H9 (cell line): ENCODE results near the gene NRXN3. TPM values are rescaled to one million over a fixed set of nuclear protein-coding genes. Genes with fewer than 3 reads are reported as not detected.

Experiments
- DNase-seq: peaks from one replicate; pipeline ENCODE4 v3.0.0-alpha.2; 2017
- H2AFZ ChIP-seq: one replicate; pipeline ENCODE4 v1.6.1; 2013; ENCODE audit warnings: mild to moderate bottlenecking, low read length, control low read depth, moderate library complexity
- H2AK5ac ChIP-seq: 2 replicates; pipeline ENCODE4 v1.6.1; 2013; ENCODE audit warnings: low read length, control low read depth, mixed read lengths; ENCODE audit not compliant: insufficient read length
- H2BK120ac ChIP-seq: one replicate; pipeline ENCODE4 v1.6.1; 2013; ENCODE audit warnings: low read depth, mild to moderate bottlenecking, low read length, control low read depth, inconsistent platforms; ENCODE audit not compliant: poor library complexity, severe bottlenecking
- H2BK12ac ChIP-seq: 2 replicates; pipeline ENCODE4 v1.6.1; 2013; ENCODE audit warnings: low read length, control low read depth, mixed read lengths, low read depth; ENCODE audit not compliant: insufficient read length
- H2BK15ac ChIP-seq: 2 replicates; pipeline ENCODE4 v1.6.1; 2013; ENCODE audit warnings: low read depth, low read length, control low read depth
- H2BK20ac ChIP-seq: one replicate; pipeline ENCODE4 v1.6.1; 2013; ENCODE audit warnings: low read depth, mild to moderate bottlenecking, low read length, control low read depth, inconsistent platforms; ENCODE audit not compliant: poor library complexity, severe bottlenecking
- H2BK5ac ChIP-seq: 2 replicates; pipeline ENCODE4 v1.6.1; 2013; ENCODE audit warnings: low read length, control low read depth, mixed read lengths; ENCODE audit not compliant: insufficient read length
- H3K14ac ChIP-seq: 2 replicates; pipeline ENCODE4 v1.6.1; 2013; ENCODE audit warnings: low read length, control low read depth; ENCODE audit not compliant: insufficient read depth
- H3K18ac ChIP-seq: 2 replicates; pipeline ENCODE4 v1.6.1; 2013; ENCODE audit warnings: low read depth, mild to moderate bottlenecking, mixed read lengths, low read length, control low read depth; ENCODE audit not compliant: insufficient read length
- H3K23ac ChIP-seq: 2 replicates; pipeline ENCODE4 v1.6.1; 2013; ENCODE audit warnings: low read length, control low read depth, mixed read lengths, low read depth; ENCODE audit not compliant: insufficient read length
- H3K23me2 ChIP-seq: 2 replicates; pipeline ENCODE4 v1.6.1; 2013; ENCODE audit warnings: low read depth, mild to moderate bottlenecking, mixed read lengths, low read length, control low read depth; ENCODE audit not compliant: insufficient read length, poor library complexity, severe bottlenecking
- H3K27ac ChIP-seq: 2 replicates; pipeline ENCODE4 v1.5.1; 2013; ENCODE audit warnings: low read length, control low read depth, mixed read lengths, low read depth; ENCODE audit not compliant: insufficient read length
- H3K27me3 ChIP-seq: 2 replicates; pipeline ENCODE4 v1.6.1; 2013; ENCODE audit warnings: low read length, control low read depth, inconsistent platforms; ENCODE audit not compliant: insufficient read depth
- H3K4ac ChIP-seq: 2 replicates; pipeline ENCODE4 v1.6.1; 2013; ENCODE audit warnings: low read depth, mild to moderate bottlenecking, control low read depth, inconsistent platforms, low read length, moderate library complexity
- H3K4me1 ChIP-seq: 2 replicates; pipeline ENCODE4 v1.6.1; 2013; ENCODE audit warnings: low read length, control low read depth, inconsistent platforms; ENCODE audit not compliant: insufficient read depth
- H3K4me2 ChIP-seq: 2 replicates; pipeline ENCODE4 v1.6.1; 2013; ENCODE audit warnings: low read length, control low read depth, mixed read lengths; ENCODE audit not compliant: insufficient read length, insufficient read depth
- H3K56ac ChIP-seq: 2 replicates; pipeline ENCODE4 v1.6.1; 2013; ENCODE audit warnings: low read depth, mild to moderate bottlenecking, mixed read lengths, low read length, control low read depth; ENCODE audit not compliant: insufficient read length
- H3K79me1 ChIP-seq: 2 replicates; pipeline ENCODE4 v1.6.1; 2013; ENCODE audit warnings: low read depth, mild to moderate bottlenecking, moderate library complexity, low read length, control low read depth, inconsistent platforms; ENCODE audit not compliant: insufficient read depth, poor library complexity, severe bottlenecking
- H3K79me2 ChIP-seq: 2 replicates; pipeline ENCODE4 v1.6.1; 2013; ENCODE audit warnings: low read length, control low read depth, inconsistent platforms; ENCODE audit not compliant: insufficient read depth
- H3K9ac ChIP-seq: 2 replicates; pipeline ENCODE4 v1.6.1; 2013; ENCODE audit warnings: low read length, control low read depth, mixed read lengths; ENCODE audit not compliant: insufficient read length; ENCODE audit errors: extremely low read depth
- H3K9me3 ChIP-seq: one replicate; pipeline ENCODE4 v1.6.1; 2013; ENCODE audit warnings: low read depth, low read length, inconsistent platforms; ENCODE audit not compliant: control insufficient read depth
- H3T11ph ChIP-seq: one replicate; pipeline ENCODE4 v1.6.1; 2013; ENCODE audit warnings: mild to moderate bottlenecking, low read length, control low read depth, inconsistent platforms
- H4K20me1 ChIP-seq: one replicate; pipeline ENCODE4 v1.6.1; 2013; ENCODE audit not compliant: control insufficient read depth, insufficient read length, insufficient read depth
- H4K5ac ChIP-seq: 2 replicates; pipeline ENCODE4 v1.6.1; 2013; ENCODE audit warnings: low read depth, mild to moderate bottlenecking, mixed read lengths, low read length, control low read depth; ENCODE audit not compliant: insufficient read length
- H4K8ac ChIP-seq: replicated peaks from 2 replicates; pipeline ENCODE4 v1.6.1; 2013; ENCODE audit warnings: low read length, control low read depth, mixed read lengths, low read depth; ENCODE audit not compliant: insufficient read length
- H4K91ac ChIP-seq: 2 replicates; pipeline ENCODE4 v1.6.1; 2013; ENCODE audit warnings: low read depth, mild to moderate bottlenecking, moderate library complexity, mixed read lengths, low read length, control low read depth; ENCODE audit not compliant: insufficient read length
- H3K27ac Mint-ChIP-seq, 3 experiments: 2 replicates in 2 of 3; 3 replicates in 1 of 3; pipeline ENCODE4 v1.8.0; 2020 to 2021; ENCODE audit warnings: mixed read lengths in 3 of 3, mild to moderate bottlenecking in 1 of 3, moderate library complexity in 1 of 3
- H3K27me3 Mint-ChIP-seq: 2 replicates; pipeline ENCODE4 v1.8.0; 2021; ENCODE audit warnings: low read depth, mild to moderate bottlenecking, moderate library complexity, mixed read lengths
- H3K36me3 Mint-ChIP-seq, 3 experiments: 2 replicates in 2 of 3; 3 replicates in 1 of 3; pipeline ENCODE4 v1.8.0; 2020 to 2021; ENCODE audit warnings: low read depth in 3 of 3, mixed read lengths in 3 of 3; ENCODE audit not compliant: insufficient read depth in 1 of 3
- H3K4me1 Mint-ChIP-seq, 2 experiments: 2 replicates each; pipeline ENCODE4 v1.8.0; 2020; ENCODE audit warnings: mixed read lengths in 2 of 2
- H3K4me3 Mint-ChIP-seq, 2 experiments: 2 replicates in 1 of 2; 3 replicates in 1 of 2; pipeline ENCODE4 v1.8.0; 2020 to 2021; ENCODE audit warnings: mild to moderate bottlenecking in 2 of 2, mixed read lengths in 2 of 2, moderate library complexity in 1 of 2
- H3K9me3 Mint-ChIP-seq, 2 experiments: 2 replicates in 1 of 2; 3 replicates in 1 of 2; pipeline ENCODE4 v1.8.0; 2020; ENCODE audit warnings: mild to moderate bottlenecking in 2 of 2, mixed read lengths in 2 of 2, moderate library complexity in 1 of 2
- CTCF ChIP-seq: fragments of 200-600 bp; sonication (generic); conservative IDR thresholded peaks from 3 replicates; pipeline ENCODE4 v1.8.0; 2021; ENCODE audit warnings: antibody characterized with exemption, mild to moderate bottlenecking
- WGBS: extraction: QIAGEN DNeasy Blood & Tissue Kit; methylation state at CpG from one replicate; pipeline ENCODE4 v1.1.7; 2013; ENCODE audit warnings: missing lambda C conversion rate, low lambda C conversion rate, mixed read lengths; ENCODE audit not compliant: insufficient read length; ENCODE audit errors: extremely low coverage; 5-methylcytosine and 5-hydroxymethylcytosine counted together
- total RNA-seq: library from RNA; stranded (reverse); gene quantifications from 2 replicates; pipeline ENCODE4 v1.2.1, GENCODE V29; 2021

The NRXN3 gene
- total RNA-seq, 1 experiment from 2014 or later: 1.8 TPM

GRCh38 chr14:79914595-79914994 is 1744.4 kb downstream of the NRXN3 start:
- Histone ChIP-seq H3K4me1 (no peaks in the 10 kb centered on the region), H4K20me1 (no peaks in the 10 kb centered on the region), H2BK20ac (no peak overlapping the region), H3K4ac (no peak overlapping the region), H2BK120ac (no peak overlapping the region), H3K27me3 (no peaks in the 10 kb centered on the region), H2AFZ (no peak overlapping the region), H3K79me2 (no peaks in the 10 kb centered on the region), H2AK5ac (no peak overlapping the region), H2BK5ac (no peak overlapping the region), H3K9ac (no peak overlapping the region), H4K5ac (no peak overlapping the region), H3K23ac (no peak overlapping the region), H3K14ac (no peak overlapping the region), H3K56ac (no peak overlapping the region), H3K9me3 (no peaks in the 10 kb centered on the region), H3K79me1 (no peaks in the 10 kb centered on the region), H4K91ac (no peak overlapping the region), H3K18ac (no peak overlapping the region), H3T11ph (no peak overlapping the region), H4K8ac (no peak overlapping the region), H3K27ac (no peak overlapping the region), H2BK15ac (no peak overlapping the region), H3K23me2 (no peaks in the 10 kb centered on the region), H2BK12ac (no peak overlapping the region), H3K4me2 (no peak overlapping the region)
- H3K27me3 Mint-ChIP-seq: no peaks in the 10 kb centered on the region; the same call in 1 of the 2 replicates
- peaks cover 0 to 3% of the 10 kb centered on the region in 2 experiments; a peak in 1 of 5 replicates for H3K9me3 Mint-ChIP-seq
- no CpG with 5 or more reads among the region's 2 CpGs for WGBS
- DNase-seq: no peak
- no peaks in the 10 kb centered on the region for H3K4me1 Mint-ChIP-seq
- peaks cover 0 to 4% (median 0%) of the 10 kb centered on the region in 3 experiments; a peak in 2 of 7 replicates for H3K36me3 Mint-ChIP-seq
- H3K27ac Mint-ChIP-seq: no peak overlapping the region
- H3K4me3 Mint-ChIP-seq: no peak overlapping the region
- TF ChIP-seq CTCF: no peak
